Stimulated activated CD8-positive, alpha-beta memory T cell treated with anti-CD3 and anti-CD28 coated beads, Interleukin-4, amount 100 ng/mL, for 48 hours (primary cell): ENCODE data around the gene NPBWR2.

Experiments used
- DNase-seq: peaks from one replicate; pipeline ENCODE4 v3.0.0-alpha.2; 2020

NPBWR2 gene

GRCh38 chr20:64106981-64107735, at the start of gene NPBWR2:
Gene NPBWR2, minus strand, starts transcription at chr20:64107565. Its CDS starts 734 bp downstream, at chr20:64106831.
- DNase-seq = no peak

GRCh38 chr20:64156136-64156885, 48.9 kb upstream of the NPBWR2 start:
- no peak for DNase-seq

GRCh38 chr20:64155258-64156135, 48.1 kb upstream of the NPBWR2 start:
- DNase-seq = no peak

GRCh38 chr20:64154590-64155257, 47.4 kb upstream of the NPBWR2 start:
- no peak for DNase-seq

GRCh38 chr20:64153861-64154589, 46.7 kb upstream of the NPBWR2 start:
- DNase-seq = no peak

GRCh38 chr20:64153410-64153809, 46.0 kb upstream of the NPBWR2 start:
- no peak for DNase-seq

GRCh38 chr20:64152906-64153305, 45.5 kb upstream of the NPBWR2 start:
- DNase-seq = no peak

- no peak for DNase-seq
These were observed 44.5 kb upstream of the NPBWR2 start for GRCh38 chr20:64151633-64152530.

GRCh38 chr20:64150756-64151632, 43.6 kb upstream of the NPBWR2 start:
- no peak for DNase-seq

- DNase-seq = no peak
These were observed 42.6 kb upstream of the NPBWR2 start for GRCh38 chr20:64149809-64150560.

- no peak for DNase-seq
These were observed 41.8 kb upstream of the NPBWR2 start for GRCh38 chr20:64149141-64149540.

GRCh38 chr20:64148581-64148980, 41.2 kb upstream of the NPBWR2 start:
- DNase-seq = no peak

GRCh38 chr20:64146936-64147477, 39.6 kb upstream of the NPBWR2 start:
- DNase-seq = no peak

- DNase-seq = no peak
These were observed 39.1 kb upstream of the NPBWR2 start for GRCh38 chr20:64146301-64146935.

- peak; percentile 60 for DNase-seq
These were observed 38.3 kb upstream of the NPBWR2 start for GRCh38 chr20:64145458-64146300.

GRCh38 chr20:64144144-64144912, 37.0 kb upstream of the NPBWR2 start:
- no peak for DNase-seq
